22Rv1 (cell line): Measurements from ENCODE around the gene FGF3.

Experiments
- CTCF ChIP-seq: fragments of 450-650 bp; IDR thresholded peaks from 2 replicates; pipeline ENCODE4 v1.5.1; 2017; ENCODE audit warnings: mild to moderate bottlenecking
- ZFX ChIP-seq: fragments of 450-650 bp; IDR thresholded peaks from 2 replicates; pipeline ENCODE4 v1.6.1; 2017; ENCODE audit warnings: antibody characterized with exemption, borderline replicate concordance

GRCh38 chr11:69813839-69814238, 5.4 kb downstream of the FGF3 start:
- TF ChIP-seq CTCF (no peak), ZFX (no peak)
